HTR-8/SVneo (cell line): ENCODE data around the gene YEATS2.
"Not testable (repeated sequence)": the region's sequence is repeated elsewhere in the genome, so short reads cannot be mapped to it uniquely, and the experiment has no call there.

ENCODE experiments used
- DNase-seq: peaks from one replicate; pipeline ENCODE4 v3.0.0; 2011; ENCODE audit warnings: low spot score, mixed read lengths; ENCODE audit not compliant: insufficient read length
- FAIRE-seq: peaks from 2 replicates; lab custom pipeline; 2011; peaks lifted over from hg19 to GRCh38; lab: Jason Lieb, UNC

YEATS2 gene

DNA sequence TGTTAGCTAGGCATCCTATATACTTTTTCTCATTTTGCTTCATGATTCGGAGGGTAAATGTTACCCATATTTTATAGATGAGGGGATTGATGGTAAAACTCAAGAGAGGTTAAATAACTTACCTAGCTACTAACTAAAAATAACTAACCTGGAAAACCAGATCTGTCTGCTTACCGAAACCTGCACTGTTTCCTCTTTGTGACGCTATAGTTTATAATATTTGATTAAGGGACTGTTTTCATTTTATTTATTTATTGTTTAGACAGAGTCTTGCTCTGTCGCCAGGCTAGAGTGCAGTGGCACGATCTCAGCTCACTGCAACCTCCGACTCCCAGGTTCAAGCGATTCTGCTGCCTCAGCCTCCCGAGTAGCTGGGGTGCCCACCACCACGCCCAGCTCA, 71.9 kb downstream of the YEATS2 start:
- DNase-seq (no peak), FAIRE-seq (no peak)

GRCh38 chr3:183774631-183775030, 77.0 kb downstream of the YEATS2 start:
- DNase-seq, result no peak
- FAIRE-seq, result no peak

DNA sequence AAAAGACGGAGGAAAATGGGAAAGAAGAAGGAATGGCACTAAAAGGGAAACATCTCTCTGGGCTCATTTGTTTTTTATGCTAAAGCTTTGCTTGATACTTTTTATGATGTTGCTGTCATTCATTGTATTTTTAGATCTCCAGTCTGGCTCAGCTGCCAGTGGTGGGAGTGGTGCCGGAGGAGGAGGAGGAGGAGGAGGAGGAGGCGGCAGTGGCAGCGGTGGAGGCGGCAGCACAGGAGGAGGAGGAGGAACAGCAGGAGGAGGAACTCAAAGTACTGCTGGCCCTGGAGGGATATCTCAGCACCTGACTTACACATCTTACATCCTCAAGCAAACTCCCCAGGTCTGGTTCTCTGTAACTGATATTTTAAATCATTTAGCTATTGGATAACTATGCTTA, 78.2 kb downstream of the YEATS2 start:
- DNase-seq (no peak), FAIRE-seq (no peak)

GRCh38 chr3:183776451-183776850, 78.9 kb downstream of the YEATS2 start:
- not testable (repeated sequence) for FAIRE-seq, DNase-seq

DNA sequence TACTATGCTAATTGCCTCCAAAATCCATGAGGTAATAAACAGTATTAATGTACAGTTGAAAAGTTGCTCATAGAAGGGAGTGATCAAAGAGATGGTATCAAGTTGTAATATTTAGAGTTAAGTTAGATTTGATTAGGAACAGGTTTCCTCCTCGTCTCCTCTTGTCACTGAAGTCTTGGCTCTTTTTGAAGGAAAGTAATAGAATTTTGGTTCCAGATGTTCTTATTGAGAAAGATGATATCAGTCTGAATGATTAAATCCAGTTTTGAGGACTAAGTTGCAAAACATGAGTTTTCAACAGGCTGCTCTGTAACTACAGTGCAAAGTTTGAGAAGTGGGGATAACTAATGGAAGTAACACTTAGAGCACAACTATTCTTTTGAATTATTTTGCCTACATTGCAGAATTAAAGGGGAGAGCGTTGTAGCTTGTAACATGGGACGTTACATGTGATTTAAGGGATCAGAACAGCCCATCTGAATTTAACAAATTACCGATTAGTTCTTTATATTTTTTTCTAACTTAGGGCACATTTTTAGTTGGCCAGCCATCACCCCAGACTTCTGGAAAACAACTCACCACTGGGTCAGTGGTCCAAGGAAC, 79.5 kb downstream of the YEATS2 start:
- DNase-seq (no peak), FAIRE-seq (no peak)

GRCh38 chr3:183779896-183780465, 82.4 kb downstream of the YEATS2 start:
- FAIRE-seq, result no peak

DNA sequence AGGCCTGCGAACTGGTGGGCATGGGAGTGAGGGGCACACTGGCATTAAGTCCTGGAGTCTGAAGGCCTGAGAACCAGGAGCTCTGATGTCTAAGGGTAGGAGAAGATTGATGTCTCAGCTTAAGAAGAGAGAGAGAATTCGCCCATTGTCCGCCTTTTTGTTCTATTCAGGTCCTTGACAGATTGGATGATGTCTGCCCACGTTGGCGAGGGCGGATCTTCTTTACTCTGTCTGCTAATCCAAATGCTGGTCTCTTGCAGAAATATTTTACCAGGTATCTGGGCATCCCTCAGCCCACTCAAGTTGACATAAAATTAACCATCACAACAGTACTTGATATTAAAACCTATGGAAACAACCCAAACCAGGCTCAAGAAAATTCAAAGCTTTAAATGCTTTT, 83.6 kb downstream of the YEATS2 start:
- no peak for FAIRE-seq
- no peak for DNase-seq

More at GRCh38 chr3:183779896-183780465, 82.4 kb downstream of the YEATS2 start:
- no peak for DNase-seq

- DNase-seq (no peak), FAIRE-seq (no peak)
Measured at GRCh38 chr3:183782576-183783276, 85.1 kb downstream of the YEATS2 start.

DNA sequence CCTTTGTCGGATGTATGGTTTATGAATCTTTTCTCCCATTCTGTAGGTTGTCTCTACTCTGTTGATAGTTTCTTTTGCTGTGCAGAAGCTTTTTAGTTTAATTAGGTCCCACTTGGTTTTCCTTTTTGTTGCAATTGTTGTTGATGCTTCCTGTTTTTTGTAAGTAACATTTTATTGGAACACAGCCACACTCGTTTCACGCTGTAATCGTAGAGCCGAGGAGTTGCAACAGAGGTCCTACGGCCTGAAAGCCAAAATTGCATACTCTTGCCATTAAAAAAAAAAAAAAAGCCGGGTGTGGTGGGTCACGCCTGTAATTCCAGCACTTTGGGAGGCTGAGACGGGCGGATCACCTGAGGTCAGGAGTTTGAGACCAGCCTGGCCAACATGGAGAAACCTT, 86.9 kb downstream of the YEATS2 start:
- not testable (repeated sequence) for FAIRE-seq, DNase-seq

DNA sequence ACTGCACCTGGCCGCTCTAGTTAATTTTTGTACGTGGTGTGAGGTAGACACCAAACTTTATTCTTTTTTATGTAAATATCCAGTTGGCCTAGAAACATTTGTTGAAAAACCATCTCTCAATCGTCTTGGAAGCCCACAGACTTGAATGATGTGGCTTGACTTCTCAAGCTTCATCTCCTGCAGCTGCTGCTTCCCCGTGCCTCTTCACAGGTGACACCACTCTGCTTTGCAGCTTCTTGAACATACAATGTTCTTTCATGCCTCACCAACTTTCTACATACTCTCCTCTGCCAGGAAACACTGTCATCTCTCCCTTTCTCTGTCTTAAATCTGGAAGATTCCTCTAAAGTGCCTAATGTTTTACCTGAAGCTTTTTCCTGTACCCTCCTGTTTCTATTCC, 92.2 kb downstream of the YEATS2 start:
- FAIRE-seq, result no peak
- no peak for DNase-seq

DNA sequence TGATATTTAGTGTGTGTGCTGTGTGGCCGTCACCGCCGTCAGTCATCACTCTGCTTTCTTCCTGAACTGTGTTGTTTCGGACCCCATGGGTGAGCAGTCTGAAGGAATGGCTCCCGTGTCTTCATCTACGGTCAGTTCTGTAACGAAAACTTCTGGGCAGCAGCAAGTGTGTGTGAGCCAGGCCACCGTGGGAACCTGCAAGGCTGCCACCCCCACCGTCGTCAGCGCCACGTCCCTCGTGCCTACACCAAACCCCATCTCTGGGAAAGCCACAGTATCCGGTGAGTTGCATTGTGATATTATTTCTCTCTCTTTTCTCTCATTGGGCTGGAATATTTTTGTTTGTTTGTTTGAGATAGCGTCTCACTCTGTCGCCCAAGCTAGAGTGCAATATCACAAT, 93.1 kb downstream of the YEATS2 start:
- no peak for FAIRE-seq

GRCh38 chr3:183792976-183793375, 95.4 kb downstream of the YEATS2 start:
- no peak for DNase-seq
- no peak for FAIRE-seq

More for the DNA sequence above, 93.1 kb downstream of the YEATS2 start:
- DNase-seq, result no peak

- no peak for FAIRE-seq
- DNase-seq, result no peak
Measured at GRCh38 chr3:183794452-183794851, 96.9 kb downstream of the YEATS2 start.

- no peak for FAIRE-seq
- DNase-seq, result no peak
Measured at GRCh38 chr3:183796372-183796771, 98.8 kb downstream of the YEATS2 start.

- FAIRE-seq, result no peak
Measured at GRCh38 chr3:183797996-183798395, 100.4 kb downstream of the YEATS2 start.

DNA sequence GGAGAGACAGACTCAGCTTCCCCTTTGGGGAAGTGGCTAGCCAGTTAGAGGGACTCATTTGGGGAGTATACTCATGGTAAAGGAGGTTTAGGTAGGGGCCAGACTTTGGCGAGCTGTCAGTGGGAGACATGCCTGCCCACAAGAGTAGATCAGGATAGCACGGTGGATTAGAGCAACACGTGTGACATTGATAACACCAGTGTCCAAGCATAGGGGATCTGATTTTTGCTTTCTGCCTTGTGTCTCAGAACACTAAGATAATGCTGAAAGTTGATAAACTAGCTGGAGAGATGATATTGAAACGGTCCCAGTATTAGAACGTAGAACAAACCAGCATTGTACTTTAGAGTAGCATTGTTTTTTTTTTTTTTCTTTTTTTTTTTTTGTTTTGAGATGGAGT, 101.9 kb downstream of the YEATS2 start:
- FAIRE-seq (no peak), DNase-seq (no peak)

More at GRCh38 chr3:183797996-183798395, 100.4 kb downstream of the YEATS2 start:
- no peak for DNase-seq

DNA sequence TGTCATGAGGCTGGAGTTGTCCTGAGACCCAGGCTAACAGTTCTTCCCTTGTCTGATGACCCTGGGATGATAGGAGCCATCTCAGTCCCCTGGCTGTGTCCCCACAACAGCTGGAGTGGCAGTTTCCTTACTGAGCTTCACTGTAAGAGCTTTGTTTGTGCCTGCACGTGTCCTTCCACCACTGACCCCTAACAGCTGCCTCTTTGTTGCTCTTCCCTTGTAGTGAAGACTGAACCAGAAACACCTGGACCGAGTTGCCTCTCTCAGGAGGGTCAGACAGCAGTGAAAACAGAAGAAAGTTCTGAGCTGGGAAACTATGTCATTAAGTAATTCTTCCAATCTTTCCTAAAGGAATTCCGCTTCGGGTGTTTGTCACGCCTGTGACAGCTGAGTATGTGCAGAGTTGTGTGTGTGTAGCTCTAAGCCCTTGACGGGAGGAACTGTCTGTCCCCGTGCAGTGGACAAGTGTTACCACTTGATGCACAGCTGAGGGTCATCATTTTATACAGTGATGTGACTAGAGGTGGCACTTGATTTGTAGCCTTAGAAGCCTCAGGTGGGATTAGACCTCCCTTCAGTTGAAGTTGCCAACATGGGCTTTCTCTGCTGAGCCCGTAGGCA, 102.8 kb downstream of the YEATS2 start:
- no peak for DNase-seq
- no peak for FAIRE-seq

- DNase-seq, result no peak
- FAIRE-seq, result no peak
Measured at GRCh38 chr3:183801601-183802000, 104.0 kb downstream of the YEATS2 start.

GRCh38 chr3:183802989-183803388, 105.4 kb downstream of the YEATS2 start:
- no peak for FAIRE-seq
- DNase-seq, result no peak

- no peak for FAIRE-seq
- DNase-seq, result no peak
Measured at GRCh38 chr3:183807209-183807728, 109.7 kb downstream of the YEATS2 start.

DNA sequence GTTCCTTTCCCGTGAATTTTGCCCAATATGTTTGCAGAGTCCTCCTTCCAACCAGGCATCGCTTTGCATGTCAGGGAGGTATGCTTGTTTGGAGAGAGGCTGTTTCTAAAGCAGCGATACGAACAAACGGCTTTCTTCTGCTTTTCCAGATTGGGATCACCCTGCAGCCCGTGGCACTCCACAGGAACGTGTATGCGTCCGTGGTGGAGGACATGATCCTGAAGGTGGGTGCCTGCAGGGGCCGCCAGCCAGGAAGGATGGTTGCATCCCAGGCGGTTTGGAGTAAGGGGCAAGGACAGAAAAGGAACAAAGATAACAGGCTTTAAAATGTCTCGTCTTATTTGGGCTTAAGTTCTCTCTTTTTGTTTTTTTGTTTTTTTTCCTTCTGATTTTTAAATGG, 110.3 kb downstream of the YEATS2 start:
- DNase-seq (no peak), FAIRE-seq (no peak)
